IPS-18a (cell line): ENCODE results near the gene SSTR5.

ENCODE experiments used
- H3K27ac ChIP-seq: one replicate; pipeline ENCODE4 v1.5.1; 2013; ENCODE audit warnings: low read length
- H3K27me3 ChIP-seq: one replicate; pipeline ENCODE4 v1.6.1; 2013; ENCODE audit warnings: mild to moderate bottlenecking, low read length; ENCODE audit not compliant: control insufficient read depth, insufficient read depth
- H3K36me3 ChIP-seq: one replicate; pipeline ENCODE4 v1.6.1; 2013; ENCODE audit warnings: low read depth, low read length; ENCODE audit not compliant: control insufficient read depth
- H3K4me1 ChIP-seq: one replicate; pipeline ENCODE4 v1.6.1; 2013; ENCODE audit warnings: low read depth, low read length; ENCODE audit not compliant: control insufficient read depth
- H3K4me3 ChIP-seq: one replicate; pipeline ENCODE4 v1.5.1; 2013; ENCODE audit warnings: low read length
- H3K9ac ChIP-seq: one replicate; pipeline ENCODE4 v1.6.1; 2013; ENCODE audit warnings: mild to moderate bottlenecking, low read length, moderate library complexity
- H3K9me3 ChIP-seq: one replicate; pipeline ENCODE4 v1.6.1; 2013; ENCODE audit warnings: low read depth, low read length; ENCODE audit not compliant: control insufficient read depth

Gene SSTR5

GRCh38 chr16:1125471-1125870 is 52.9 kb downstream of the SSTR5 start:
- H3K4me3 ChIP-seq, result no peak overlapping the region
- no peak overlapping the region for H3K9ac ChIP-seq
- no peaks in the 10 kb centered on the region for H3K36me3 ChIP-seq
- H3K27ac ChIP-seq, result no peak overlapping the region
- H3K4me1 ChIP-seq, result no peaks in the 10 kb centered on the region
- H3K27me3 ChIP-seq, result no peaks in the 10 kb centered on the region
- no peaks in the 10 kb centered on the region for H3K9me3 ChIP-seq

- Histone ChIP-seq H3K27ac (no peak overlapping the region), H3K9ac (no peak overlapping the region), H3K4me3 (no peak overlapping the region), H3K4me1 (no peaks in the 10 kb centered on the region), H3K36me3 (no peaks in the 10 kb centered on the region), H3K27me3 (no peaks in the 10 kb centered on the region), H3K9me3 (no peaks in the 10 kb centered on the region)
Measured at GRCh38 chr16:1126044-1126443, 53.5 kb downstream of the SSTR5 start.

- H3K4me3 ChIP-seq, result no peak overlapping the region
- no peaks in the 10 kb centered on the region for H3K27me3 ChIP-seq
- no peak overlapping the region for H3K27ac ChIP-seq
- H3K9ac ChIP-seq, result no peak overlapping the region
- H3K9me3 ChIP-seq, result no peaks in the 10 kb centered on the region
- no peaks in the 10 kb centered on the region for H3K36me3 ChIP-seq
- no peaks in the 10 kb centered on the region for H3K4me1 ChIP-seq
Measured at GRCh38 chr16:1126586-1126985, 54.0 kb downstream of the SSTR5 start.

- Histone ChIP-seq H3K4me3 (no peak overlapping the region), H3K36me3 (no peaks in the 10 kb centered on the region), H3K9ac (no peak overlapping the region), H3K27ac (no peak overlapping the region), H3K27me3 (no peaks in the 10 kb centered on the region), H3K9me3 (no peaks in the 10 kb centered on the region), H3K4me1 (no peaks in the 10 kb centered on the region)
Measured at GRCh38 chr16:1127101-1127500, 54.6 kb downstream of the SSTR5 start.

- Histone ChIP-seq H3K36me3 (no peaks in the 10 kb centered on the region), H3K9ac (no peak overlapping the region), H3K4me3 (no peak overlapping the region), H3K27ac (no peak overlapping the region), H3K9me3 (no peaks in the 10 kb centered on the region), H3K27me3 (no peaks in the 10 kb centered on the region), H3K4me1 (no peaks in the 10 kb centered on the region)
Measured at GRCh38 chr16:1127971-1128715, 55.6 kb downstream of the SSTR5 start.

- Histone ChIP-seq H3K4me3 (no peak overlapping the region), H3K36me3 (no peaks in the 10 kb centered on the region), H3K9me3 (no peaks in the 10 kb centered on the region), H3K27ac (no peak overlapping the region), H3K4me1 (no peaks in the 10 kb centered on the region), H3K9ac (no peak overlapping the region), H3K27me3 (no peaks in the 10 kb centered on the region)
Measured at GRCh38 chr16:1129106-1129960, 56.8 kb downstream of the SSTR5 start.

- Histone ChIP-seq H3K4me3 (no peak overlapping the region), H3K27ac (no peak overlapping the region), H3K9ac (no peak overlapping the region), H3K36me3 (no peaks in the 10 kb centered on the region), H3K9me3 (no peaks in the 10 kb centered on the region), H3K4me1 (no peaks in the 10 kb centered on the region), H3K27me3 (no peaks in the 10 kb centered on the region)
Measured at GRCh38 chr16:1130382-1130781, 57.8 kb downstream of the SSTR5 start.
